Measurements from ENCODE around the gene FOXP2.

DNA sequence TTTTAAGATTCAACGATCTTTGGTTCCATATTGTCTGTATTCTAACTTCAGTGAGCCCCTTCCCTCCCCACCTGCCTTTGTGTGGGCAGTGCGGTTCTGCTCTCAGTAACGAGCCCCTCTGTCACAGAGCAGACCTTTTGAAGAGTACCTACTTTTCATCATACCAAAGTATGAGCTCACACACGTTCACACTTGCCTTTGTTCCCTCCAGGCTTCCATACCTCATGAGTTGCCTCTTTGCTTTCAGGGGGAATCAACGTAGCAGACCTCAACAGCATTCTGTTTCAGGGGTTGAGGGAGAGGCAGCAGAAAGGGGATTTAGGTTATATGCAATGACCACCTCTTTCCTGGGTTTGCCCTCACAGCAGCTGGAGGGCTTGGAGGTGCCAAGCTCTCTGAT is 295.9 kb downstream of the FOXP2 start:
- TF ChIP-seq, protein P1, sequence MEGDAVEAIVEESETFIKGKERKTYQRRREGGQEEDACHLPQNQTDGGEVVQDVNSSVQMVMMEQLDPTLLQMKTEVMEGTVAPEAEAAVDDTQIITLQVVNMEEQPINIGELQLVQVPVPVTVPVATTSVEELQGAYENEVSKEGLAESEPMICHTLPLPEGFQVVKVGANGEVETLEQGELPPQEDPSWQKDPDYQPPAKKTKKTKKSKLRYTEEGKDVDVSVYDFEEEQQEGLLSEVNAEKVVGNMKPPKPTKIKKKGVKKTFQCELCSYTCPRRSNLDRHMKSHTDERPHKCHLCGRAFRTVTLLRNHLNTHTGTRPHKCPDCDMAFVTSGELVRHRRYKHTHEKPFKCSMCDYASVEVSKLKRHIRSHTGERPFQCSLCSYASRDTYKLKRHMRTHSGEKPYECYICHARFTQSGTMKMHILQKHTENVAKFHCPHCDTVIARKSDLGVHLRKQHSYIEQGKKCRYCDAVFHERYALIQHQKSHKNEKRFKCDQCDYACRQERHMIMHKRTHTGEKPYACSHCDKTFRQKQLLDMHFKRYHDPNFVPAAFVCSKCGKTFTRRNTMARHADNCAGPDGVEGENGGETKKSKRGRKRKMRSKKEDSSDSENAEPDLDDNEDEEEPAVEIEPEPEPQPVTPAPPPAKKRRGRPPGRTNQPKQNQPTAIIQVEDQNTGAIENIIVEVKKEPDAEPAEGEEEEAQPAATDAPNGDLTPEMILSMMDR (conservative IDR thresholded peaks at IDR 0.05; ENCODE audit: low read length), result no peak
- TF ChIP-seq EZH2phosphoT487 (IDR thresholded peaks at IDR 0.05; ENCODE audit: borderline replicate concordance), result no peak

Measured in Loucy (cell line).